Type B pancreatic cell (in vitro differentiated cells): ENCODE data around the gene SEC16A. TPM values are rescaled to one million over a fixed set of nuclear protein-coding genes. Genes with fewer than 3 reads are reported as not detected.

Experiments used
- DNase-seq: peaks from one replicate; pipeline ENCODE4 v3.0.0; 2021; ENCODE audit warnings: mixed read lengths; ENCODE audit not compliant: unreplicated experiment; ENCODE audit errors: extremely low spot score
- H3K27ac Mint-ChIP-seq: 2 replicates; pipeline ENCODE4 v1.8.0; 2021; ENCODE audit warnings: mild to moderate bottlenecking, mixed read lengths
- H3K27me3 Mint-ChIP-seq: 2 replicates; pipeline ENCODE4 v1.8.0; 2021; ENCODE audit warnings: mixed read lengths
- H3K36me3 Mint-ChIP-seq: 2 replicates; pipeline ENCODE4 v1.8.0; 2021; ENCODE audit warnings: mixed read lengths
- H3K4me1 Mint-ChIP-seq: one replicate; pipeline ENCODE4 v1.8.0; 2021; ENCODE audit warnings: mixed read lengths; ENCODE audit not compliant: unreplicated experiment
- H3K4me3 Mint-ChIP-seq: 2 replicates; pipeline ENCODE4 v1.8.0; 2021; ENCODE audit warnings: mild to moderate bottlenecking, mixed read lengths
- H3K9me3 Mint-ChIP-seq: 2 replicates; pipeline ENCODE4 v1.8.0; 2021; ENCODE audit warnings: mixed read lengths
- total RNA-seq: library from RNA; stranded (reverse); gene quantifications from 2 replicates; pipeline ENCODE4 v1.2.1, GENCODE V29; 2021; ENCODE audit warnings: low replicate concordance
- TF ChIP-seq, protein P1 (sequence below): fragments of 200-600 bp; sonication (generic); conservative IDR thresholded peaks from 2 replicates; pipeline ENCODE4 v1.5.0; 2021; ENCODE audit warnings: antibody characterized with exemption, mild to moderate bottlenecking

The SEC16A gene
- total RNA-seq, 1 donor from 2014 or later, result 74.6 TPM

DNA sequence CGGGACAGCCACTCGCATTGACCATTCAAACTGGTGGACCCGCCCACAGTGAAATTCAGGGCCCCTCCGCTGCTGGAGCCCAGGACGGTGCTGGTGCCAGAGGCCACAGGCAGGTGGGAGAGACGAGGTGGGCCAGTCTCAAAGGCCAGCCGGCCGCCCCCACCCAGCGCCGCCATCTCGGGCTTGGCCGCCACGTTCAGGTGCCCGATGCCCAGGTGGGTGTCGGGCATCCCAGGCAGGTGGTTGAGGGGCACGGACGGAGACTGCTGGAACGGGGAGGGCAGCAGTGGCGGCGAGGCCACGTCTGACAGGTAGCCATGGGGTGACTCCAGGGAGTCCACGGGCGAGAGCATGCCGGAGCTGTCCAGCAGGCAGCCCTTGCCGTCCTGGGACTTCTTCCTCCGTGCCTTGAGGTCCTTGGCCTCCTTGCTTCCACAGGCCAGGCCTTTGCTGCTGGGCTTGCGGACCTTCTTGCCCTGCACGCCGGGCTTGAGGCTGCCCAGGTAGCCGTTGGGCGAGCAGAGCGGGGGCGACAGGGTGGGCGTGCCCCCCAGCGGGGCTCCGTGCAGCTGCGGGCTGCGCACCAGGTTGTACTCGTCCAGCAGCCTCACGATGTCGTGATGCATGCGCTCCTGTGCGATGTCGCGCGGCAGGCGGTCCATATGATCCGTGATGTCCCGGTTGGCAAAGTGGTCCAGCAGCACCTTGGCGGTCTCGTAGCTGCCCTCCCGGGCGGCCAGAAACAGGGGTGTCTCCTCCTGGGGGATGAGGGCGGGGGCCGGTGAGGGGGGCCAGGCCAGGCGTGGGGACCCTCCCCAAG is 14.2 kb upstream of the SEC16A start:
- TF ChIP-seq, protein P1, sequence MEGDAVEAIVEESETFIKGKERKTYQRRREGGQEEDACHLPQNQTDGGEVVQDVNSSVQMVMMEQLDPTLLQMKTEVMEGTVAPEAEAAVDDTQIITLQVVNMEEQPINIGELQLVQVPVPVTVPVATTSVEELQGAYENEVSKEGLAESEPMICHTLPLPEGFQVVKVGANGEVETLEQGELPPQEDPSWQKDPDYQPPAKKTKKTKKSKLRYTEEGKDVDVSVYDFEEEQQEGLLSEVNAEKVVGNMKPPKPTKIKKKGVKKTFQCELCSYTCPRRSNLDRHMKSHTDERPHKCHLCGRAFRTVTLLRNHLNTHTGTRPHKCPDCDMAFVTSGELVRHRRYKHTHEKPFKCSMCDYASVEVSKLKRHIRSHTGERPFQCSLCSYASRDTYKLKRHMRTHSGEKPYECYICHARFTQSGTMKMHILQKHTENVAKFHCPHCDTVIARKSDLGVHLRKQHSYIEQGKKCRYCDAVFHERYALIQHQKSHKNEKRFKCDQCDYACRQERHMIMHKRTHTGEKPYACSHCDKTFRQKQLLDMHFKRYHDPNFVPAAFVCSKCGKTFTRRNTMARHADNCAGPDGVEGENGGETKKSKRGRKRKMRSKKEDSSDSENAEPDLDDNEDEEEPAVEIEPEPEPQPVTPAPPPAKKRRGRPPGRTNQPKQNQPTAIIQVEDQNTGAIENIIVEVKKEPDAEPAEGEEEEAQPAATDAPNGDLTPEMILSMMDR, result no peak
- Mint-ChIP-seq H3K27ac (no peak overlapping the region), H3K36me3 (no peaks in the 10 kb centered on the region), H3K4me3 (no peak overlapping the region), H3K9me3 (no peaks in the 10 kb centered on the region), H3K27me3 (no peaks in the 10 kb centered on the region), H3K4me1 (no peaks in the 10 kb centered on the region)
- no peak for DNase-seq

DNA sequence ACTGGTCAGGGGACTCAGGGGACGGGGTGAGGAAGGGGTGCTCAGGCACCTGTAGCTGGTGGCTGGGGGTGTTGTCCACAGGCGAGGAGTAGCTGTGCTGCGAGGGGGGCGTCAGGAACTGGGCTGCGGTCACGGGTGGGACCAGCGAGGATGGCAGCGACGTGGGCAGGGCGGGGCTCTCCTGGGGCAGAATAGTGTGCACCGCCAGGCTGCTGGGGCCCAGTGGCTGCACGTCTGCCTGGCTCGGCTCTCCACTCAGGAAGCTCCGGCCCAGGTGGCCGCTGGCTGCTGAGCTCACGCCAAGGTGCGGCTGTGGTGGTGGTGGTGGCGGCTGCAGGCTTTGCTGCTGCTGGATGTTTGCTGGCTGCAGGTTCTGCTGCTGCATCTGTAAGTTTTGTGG is 13.3 kb upstream of the SEC16A start:
- Mint-ChIP-seq H3K27me3 (no peaks in the 10 kb centered on the region), H3K4me1 (no peaks in the 10 kb centered on the region), H3K36me3 (no peaks in the 10 kb centered on the region), H3K9me3 (no peaks in the 10 kb centered on the region), H3K4me3 (no peak overlapping the region), H3K27ac (no peak overlapping the region)
- no peak for DNase-seq
- TF ChIP-seq, protein P1, result no peak

DNA sequence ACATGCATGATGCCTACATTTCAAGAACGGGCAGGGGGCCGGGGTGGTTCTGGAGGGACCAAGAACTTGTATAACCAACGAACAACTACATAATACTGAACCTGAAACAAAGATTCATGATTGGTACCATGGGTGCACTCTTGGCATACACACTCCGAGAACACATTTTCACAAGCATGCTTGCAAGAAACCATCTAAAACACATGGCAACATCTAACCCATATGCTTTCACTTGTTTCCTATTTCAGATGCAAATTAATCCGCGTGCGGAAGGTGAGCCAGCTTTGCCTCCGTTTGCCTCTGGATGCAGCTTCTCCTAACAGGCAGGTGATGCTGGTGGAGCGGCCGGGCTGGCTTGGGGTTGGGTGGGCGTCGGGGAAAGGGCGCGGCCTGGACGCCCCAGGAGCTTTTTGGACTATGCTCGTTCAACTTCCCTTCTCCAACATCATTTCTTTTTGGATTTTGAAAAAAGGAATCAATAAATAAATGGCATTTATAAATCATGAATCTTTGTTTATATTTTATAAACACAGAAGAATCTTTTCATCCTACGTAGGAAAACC is 12.5 kb upstream of the SEC16A start:
- no peak overlapping the region for H3K4me3 Mint-ChIP-seq
- H3K9me3 Mint-ChIP-seq, result no peaks in the 10 kb centered on the region
- no peaks in the 10 kb centered on the region for H3K4me1 Mint-ChIP-seq
- TF ChIP-seq, protein P1, result no peak
- DNase-seq, result no peak
- H3K36me3 Mint-ChIP-seq, result no peaks in the 10 kb centered on the region
- no peaks in the 10 kb centered on the region for H3K27me3 Mint-ChIP-seq
- H3K27ac Mint-ChIP-seq, result no peak overlapping the region

DNA sequence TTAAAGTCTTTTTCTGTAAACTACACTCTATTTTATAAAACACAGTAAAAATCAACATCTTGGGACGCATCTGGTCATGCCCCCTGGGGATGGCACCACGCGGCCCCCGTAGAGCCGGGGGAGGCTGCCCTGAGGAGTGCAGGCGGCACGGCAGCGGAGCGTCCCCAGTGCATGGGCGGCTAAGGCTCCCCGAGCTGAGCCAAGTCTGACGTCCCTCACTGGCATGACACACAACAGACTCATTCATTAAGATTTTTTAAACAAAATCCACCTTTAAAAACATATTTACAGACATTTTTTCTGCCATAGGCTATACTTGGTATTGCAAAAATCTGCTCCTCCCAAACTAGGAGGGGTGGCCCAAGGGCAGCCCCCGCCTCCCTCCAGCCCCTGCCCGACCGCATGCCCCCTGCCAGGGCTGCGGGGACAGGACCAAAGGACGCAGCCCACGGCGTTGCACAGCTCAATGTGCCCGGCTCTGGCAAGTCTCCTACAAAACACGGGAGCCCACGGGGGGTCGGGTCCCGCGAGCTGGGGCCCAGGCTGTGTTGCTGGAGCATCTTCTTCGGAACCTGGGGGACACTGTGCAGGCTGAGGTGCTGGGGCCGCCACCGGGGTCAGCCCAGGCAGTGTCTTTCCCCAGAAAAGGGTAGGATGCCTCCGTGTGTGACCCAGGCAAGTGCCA is 11.8 kb upstream of the SEC16A start:
- DNase-seq, result no peak
- Mint-ChIP-seq H3K27me3 (no peaks in the 10 kb centered on the region), H3K4me1 (no peaks in the 10 kb centered on the region), H3K9me3 (no peaks in the 10 kb centered on the region), H3K36me3 (no peaks in the 10 kb centered on the region), H3K4me3 (no peak overlapping the region), H3K27ac (no peak overlapping the region)
- TF ChIP-seq, protein P1, result no peak

DNA sequence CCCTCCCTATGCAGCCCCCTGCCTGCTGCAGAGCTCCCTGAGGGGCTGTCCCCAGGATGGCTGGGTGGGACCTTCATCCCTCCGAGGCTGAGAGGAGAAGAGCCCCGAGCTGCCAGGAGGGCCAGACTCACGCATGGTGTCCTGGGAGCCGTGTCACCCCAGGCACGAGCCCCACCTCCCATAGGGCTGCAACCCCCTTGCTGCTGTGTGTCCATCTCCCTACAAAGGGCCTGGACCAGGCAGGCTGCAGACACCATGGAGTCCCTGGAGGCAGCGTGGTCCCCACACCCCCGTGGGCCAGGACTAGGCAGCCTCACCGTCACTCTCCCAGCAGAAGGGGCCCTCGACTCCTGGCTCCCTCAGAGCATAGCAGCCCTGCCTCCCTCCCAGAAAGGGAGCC is 11.2 kb upstream of the SEC16A start:
- no peaks in the 10 kb centered on the region for H3K27me3 Mint-ChIP-seq
- no peaks in the 10 kb centered on the region for H3K9me3 Mint-ChIP-seq
- no peak for DNase-seq
- no peak overlapping the region for H3K4me3 Mint-ChIP-seq
- H3K36me3 Mint-ChIP-seq, result no peaks in the 10 kb centered on the region
- no peaks in the 10 kb centered on the region for H3K4me1 Mint-ChIP-seq
- no peak overlapping the region for H3K27ac Mint-ChIP-seq
- TF ChIP-seq, protein P1, result no peak
